ENCODE data around the gene JADE1.

DNA sequence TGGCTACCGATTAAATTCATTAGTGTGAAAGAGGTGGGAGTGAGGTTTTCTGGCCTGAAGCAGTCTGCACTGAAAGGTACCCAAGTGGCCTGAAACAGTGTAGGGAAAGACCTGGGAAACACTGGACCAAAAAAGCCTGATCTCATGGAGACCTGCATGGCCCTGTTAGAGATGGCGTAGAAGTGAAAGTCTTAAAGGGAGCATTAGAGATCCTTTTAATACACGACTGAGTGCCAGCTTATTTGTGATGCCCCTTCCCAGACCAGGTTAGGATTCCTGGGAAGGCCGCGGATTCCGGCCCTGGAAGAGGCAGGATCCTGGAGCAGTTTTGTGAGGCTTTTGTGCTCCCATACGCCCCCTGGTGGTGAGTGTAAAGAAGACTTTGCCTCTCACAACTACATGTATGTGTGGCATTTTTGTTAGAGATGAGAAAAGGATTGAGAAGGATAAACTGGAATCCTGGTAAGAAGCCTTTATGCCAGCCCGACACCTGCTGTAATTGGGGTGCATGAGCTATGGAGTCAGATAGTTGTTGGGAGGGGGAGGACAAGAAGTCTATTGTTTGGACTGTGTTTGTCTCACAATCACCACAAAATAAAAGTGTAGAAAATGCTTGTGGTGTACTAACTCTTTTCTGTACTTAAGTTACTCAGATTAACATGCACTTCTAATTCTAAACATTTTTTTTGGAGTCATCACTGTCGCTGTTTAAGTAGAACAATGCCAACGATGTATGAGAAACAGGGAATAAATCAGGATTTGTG is 54.0 kb downstream of the JADE1 start:
- TF ChIP-seq OSR1 (CRISPR knock-in tag; IDR thresholded peaks at IDR 0.05): no peak
- no peak for TF ChIP-seq ZFP30 (CRISPR knock-in tag; IDR thresholded peaks at IDR 0.05)
- TF ChIP-seq ARNTL (CRISPR knock-in tag; IDR thresholded peaks at IDR 0.05; ENCODE audit: borderline replicate concordance, low read depth): no peak
- no peak for TF ChIP-seq RARB (CRISPR knock-in tag; IDR thresholded peaks at IDR 0.05)
- TF ChIP-seq ZNF565 (CRISPR knock-in tag; conservative IDR thresholded peaks at IDR 0.05; ENCODE audit: low read depth): no peak
- TF ChIP-seq, protein P1, sequence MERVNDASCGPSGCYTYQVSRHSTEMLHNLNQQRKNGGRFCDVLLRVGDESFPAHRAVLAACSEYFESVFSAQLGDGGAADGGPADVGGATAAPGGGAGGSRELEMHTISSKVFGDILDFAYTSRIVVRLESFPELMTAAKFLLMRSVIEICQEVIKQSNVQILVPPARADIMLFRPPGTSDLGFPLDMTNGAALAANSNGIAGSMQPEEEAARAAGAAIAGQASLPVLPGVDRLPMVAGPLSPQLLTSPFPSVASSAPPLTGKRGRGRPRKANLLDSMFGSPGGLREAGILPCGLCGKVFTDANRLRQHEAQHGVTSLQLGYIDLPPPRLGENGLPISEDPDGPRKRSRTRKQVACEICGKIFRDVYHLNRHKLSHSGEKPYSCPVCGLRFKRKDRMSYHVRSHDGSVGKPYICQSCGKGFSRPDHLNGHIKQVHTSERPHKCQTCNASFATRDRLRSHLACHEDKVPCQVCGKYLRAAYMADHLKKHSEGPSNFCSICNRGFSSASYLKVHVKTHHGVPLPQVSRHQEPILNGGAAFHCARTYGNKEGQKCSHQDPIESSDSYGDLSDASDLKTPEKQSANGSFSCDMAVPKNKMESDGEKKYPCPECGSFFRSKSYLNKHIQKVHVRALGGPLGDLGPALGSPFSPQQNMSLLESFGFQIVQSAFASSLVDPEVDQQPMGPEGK (CRISPR knock-in tag; IDR thresholded peaks at IDR 0.05; ENCODE audit: borderline replicate concordance): no peak
- no peak for TF ChIP-seq BACH2 (CRISPR knock-in tag; IDR thresholded peaks at IDR 0.05; ENCODE audit: borderline replicate concordance)
- TF ChIP-seq, protein P2, sequence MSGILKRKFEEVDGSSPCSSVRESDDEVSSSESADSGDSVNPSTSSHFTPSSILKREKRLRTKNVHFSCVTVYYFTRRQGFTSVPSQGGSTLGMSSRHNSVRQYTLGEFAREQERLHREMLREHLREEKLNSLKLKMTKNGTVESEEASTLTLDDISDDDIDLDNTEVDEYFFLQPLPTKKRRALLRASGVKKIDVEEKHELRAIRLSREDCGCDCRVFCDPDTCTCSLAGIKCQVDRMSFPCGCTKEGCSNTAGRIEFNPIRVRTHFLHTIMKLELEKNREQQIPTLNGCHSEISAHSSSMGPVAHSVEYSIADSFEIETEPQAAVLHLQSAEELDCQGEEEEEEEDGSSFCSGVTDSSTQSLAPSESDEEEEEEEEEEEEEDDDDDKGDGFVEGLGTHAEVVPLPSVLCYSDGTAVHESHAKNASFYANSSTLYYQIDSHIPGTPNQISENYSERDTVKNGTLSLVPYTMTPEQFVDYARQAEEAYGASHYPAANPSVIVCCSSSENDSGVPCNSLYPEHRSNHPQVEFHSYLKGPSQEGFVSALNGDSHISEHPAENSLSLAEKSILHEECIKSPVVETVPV (CRISPR knock-in tag; IDR thresholded peaks at IDR 0.05): no peak
- no peak for TF ChIP-seq ESRRG (CRISPR knock-in tag; IDR thresholded peaks at IDR 0.05)
- TF ChIP-seq ZFP3 (CRISPR knock-in tag; IDR thresholded peaks at IDR 0.05): no peak
